NCI-H2196 treated with DMSO at 0.1 percent for 48 hours (cell line): ENCODE data around the gene UGGT1.
"Not testable (repeated sequence)": the region's sequence is repeated elsewhere in the genome, so short reads cannot be mapped to it uniquely, and the experiment has no call there.

Source experiments
- DNase-seq: peaks from one replicate; lab custom pipeline; 2025; ENCODE audit not compliant: unreplicated experiment; lab: John Stamatoyannopoulos, UW

The UGGT1 gene

DNA sequence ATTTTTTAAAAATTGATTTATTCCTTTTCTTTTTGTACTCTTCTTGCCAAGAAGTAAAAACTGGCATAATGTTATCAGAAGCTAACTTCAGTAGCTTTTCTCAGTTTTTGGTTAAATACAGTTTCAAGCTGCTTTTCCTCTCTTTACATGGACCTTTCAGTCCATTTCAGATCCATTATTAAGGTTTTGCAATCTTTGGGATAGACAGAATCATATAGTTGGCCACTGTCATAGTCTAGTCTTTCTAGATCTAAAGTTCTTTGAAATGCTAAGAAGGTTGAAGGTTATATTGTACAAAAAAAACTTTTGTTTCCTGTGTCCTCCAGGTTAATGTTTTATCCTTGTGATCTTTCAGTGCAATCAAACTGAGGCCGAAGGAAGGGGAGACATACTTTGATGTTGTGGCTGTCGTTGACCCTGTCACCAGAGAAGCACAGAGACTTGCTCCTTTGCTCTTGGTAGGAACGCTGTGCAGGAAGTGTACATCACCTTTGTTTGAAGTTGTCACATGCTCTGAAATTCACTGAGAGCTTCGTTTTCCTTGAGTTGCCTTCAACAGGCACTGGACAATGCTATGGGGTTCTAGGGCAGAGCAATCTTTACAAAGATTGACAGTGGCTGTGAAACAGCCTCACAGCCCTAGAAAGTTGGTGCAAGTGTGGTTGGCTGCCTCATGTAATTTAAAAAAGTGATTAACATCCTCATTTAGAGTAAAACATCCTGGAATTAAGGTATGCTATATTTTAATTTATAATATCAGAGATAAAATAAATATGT lies 79.1 kb downstream of the UGGT1 start:
- DNase-seq, result no peak

DNA sequence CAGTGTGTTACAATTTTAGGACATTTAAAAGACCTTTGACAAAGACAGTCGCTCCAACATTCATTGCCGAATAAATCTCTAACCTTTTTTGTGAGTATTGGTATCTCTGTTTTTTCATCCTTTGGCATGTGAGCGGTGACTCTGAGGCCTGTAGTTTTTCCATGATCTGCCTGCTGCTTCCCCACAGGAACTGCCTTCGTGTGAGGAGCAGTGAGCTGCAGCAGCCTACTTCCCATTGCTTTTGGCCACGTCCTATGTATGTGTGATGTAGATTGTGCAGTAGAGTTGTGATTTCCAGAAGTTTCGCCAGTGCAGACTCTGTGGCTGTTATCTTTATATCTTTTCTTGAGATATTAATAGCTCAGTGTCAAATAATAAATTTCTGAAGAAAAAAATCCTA lies 79.8 kb downstream of the UGGT1 start:
- no peak for DNase-seq

DNA sequence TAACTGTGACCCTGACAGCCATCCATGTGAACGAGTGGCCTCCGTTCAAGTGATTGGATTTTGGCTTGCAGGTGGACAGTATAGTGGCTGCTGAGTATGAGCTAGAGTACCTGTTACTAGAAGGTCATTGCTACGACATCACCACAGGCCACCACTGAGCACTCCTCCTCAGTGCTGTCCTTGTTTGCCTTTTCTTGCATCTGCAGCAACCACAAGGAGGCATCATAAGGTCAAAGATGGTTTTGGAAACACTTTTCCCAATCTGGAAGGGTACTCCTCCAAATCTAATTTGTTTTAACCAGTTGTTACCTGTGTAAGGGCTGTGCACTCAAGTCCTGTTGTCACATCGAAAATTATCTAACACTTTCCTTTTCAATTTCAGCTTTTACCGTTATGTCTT lies 81.2 kb downstream of the UGGT1 start:
- no peak for DNase-seq

DNA sequence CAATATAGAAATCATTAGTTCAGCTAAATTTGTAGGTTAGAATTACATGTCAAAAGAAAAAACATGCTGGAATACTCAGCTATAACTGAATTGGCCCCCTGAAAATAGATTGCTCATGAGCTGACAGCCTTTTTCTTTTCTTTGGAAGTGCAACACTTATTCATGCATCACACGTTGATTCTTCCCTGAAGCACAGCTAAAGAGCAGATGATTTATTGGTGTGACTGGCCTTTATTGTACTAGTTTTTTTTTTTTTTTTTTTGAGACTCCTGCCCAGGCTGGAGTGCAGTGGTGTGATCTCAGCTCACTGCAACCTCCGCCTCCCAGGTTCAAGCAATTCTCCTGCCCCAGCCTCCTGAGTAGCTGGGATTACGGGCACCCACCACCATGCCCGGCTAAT lies 83.1 kb downstream of the UGGT1 start:
- DNase-seq, result not testable (repeated sequence)

DNA sequence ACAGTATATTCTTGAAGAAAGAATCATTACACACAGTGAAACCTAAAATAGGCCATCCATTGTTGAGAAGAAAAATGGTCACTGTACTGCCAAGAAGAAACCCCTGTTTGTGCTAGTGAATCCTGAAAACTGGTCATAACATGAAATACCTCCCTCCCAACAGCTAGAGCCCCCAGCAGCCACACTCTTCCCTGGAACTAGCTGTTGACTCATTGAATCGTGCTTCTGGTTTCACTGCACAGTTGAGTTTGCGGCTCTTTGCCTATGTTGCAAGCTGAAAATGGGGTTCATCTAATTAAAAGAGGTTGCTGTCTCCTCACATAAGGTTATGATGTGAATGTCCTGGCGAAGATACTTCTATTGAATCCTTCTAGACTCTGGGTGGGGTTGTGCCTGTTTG lies 86.3 kb downstream of the UGGT1 start:
- no peak for DNase-seq

DNA sequence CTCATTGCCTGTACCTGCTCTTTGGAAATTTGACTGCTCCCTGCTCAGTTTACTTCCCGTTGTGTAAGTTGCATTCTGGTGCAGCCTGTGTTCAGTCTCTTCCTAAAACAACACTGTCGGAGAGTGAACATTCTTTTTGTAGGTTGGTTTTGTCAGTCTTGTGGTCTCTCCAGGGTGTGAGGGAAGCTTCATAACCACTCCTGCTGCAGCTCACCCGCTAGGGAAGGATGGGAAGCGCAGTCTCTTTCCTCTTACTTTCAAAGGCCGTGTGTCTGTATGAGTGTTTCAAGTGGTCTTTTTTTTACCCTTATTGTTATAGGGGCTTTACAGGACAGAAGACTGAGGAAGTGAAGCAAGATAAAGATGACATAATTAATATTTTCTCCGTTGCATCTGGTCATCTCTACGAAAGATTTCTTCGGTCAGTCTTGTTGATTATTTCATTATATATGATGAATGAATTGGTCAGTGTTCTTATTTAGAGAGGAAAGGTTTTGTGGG lies 87.2 kb downstream of the UGGT1 start:
- no peak for DNase-seq

DNA sequence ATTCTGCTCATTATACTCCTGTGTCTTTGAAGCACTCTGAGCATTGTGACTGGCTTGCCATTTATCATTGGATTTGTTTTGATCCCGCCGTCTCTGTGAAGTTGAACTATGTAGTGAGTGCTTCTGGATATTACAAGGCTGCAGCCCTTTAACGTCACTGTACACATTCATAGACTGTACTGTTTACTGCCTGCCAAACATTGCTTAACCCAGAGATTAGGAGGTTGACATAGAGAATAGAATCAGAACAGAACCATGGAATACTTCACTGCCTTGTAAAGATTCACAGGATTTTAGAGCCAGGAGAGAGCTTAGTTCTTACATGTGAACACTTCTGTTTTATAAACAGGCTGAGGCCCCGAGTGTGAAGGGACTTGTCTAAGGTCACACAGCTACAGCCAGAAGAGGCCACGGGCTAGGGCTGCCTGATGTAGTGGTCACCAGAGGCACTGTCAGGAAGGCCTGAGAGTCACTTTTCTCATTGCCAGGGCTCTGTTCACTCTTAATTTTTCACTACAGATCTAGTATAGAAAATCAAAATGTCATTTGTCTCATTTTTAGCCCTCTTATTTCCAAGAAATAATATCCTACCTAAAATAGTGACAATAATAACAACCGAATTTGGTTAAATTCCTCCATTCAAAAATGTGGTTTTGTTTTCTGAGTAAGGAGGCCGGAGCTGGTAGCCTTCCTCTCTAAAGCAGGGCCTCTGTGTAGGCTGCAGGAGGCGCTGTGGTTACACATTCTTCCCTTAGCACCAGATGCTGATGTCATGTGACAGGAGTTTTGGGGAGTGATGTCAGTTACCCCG lies 87.9 kb downstream of the UGGT1 start:
- peak; percentile 8 for DNase-seq

DNA sequence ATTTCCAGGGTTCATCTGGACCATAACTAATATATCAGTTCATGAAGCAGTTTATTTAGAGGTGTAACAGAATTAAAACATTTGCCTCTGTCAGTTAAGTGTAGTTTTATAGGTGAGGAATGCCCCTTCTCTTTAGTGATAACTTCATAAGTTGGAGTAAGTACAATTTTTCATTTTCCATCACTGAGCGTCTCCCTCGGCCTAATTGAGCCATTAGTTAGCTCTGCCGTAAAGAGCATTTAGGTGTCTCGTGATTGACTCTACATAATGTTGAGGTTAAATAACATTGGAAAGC lies 88.4 kb downstream of the UGGT1 start:
- DNase-seq, result no peak

DNA sequence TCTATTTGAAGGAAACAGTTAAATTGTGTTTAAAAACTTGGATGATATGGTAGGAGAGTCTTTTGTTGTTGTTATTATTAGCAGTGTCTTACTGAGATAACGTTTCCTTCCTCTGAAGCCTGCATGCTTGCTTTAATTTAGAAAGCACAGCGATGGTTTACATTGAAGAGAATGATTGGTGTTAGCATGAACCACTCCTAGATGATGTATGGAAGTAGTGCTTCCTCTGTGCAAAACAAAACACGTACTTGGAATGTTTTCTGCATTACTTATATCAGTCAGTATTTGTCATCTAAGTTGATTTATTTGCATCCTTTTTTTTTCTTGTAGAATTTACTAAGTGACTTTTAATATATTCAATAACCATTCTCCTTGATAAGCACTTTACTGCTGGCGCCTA lies 89.0 kb downstream of the UGGT1 start:
- DNase-seq, result no peak

DNA sequence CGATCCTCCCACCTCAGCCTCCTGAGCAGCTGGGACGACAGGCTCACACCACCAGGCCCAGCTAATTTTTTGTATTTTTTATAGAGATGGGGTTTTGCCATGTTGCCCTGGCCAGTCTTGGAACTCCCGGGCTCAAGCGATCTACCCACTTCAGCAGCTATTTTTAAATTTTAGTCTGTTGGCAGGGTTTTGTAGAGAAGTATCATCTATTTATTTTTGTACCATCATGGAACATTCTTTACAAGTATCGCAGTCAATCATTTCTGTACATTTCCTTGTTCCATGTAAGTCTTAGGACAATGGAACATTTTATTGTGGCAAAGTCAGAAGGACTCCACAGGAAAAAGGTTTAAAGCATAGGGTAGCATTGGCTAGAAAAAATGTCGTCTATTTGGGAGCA lies 94.6 kb downstream of the UGGT1 start:
- no peak for DNase-seq

DNA sequence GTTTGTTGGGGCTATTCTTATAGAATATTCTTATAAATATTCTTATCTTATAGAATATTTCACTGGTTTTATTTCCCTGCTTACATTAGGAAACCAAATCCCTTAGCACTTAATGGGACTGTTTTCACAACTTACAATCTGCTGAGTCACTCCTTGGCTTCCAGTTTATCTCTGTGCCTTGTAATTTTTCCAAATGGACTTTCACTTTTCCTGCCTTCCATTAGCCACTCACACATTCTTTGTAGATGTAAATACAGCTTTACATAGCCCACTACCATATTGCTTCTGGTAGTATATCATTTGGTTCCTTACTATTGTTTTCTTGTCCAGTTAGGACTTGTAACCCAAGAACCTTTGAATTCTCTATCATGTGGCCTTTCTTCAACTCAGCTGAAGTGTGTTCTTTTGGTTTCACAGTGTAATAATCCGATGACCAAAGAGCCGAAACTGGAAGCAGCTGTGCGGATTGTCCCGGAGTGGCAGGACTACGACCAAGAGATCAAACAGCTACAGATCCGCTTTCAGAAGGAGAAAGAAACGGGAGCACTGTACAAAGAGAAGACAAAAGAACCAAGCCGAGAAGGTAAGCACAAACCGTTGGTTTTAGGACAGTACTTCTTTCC lies 96.1 kb downstream of the UGGT1 start:
- DNase-seq, result no peak

DNA sequence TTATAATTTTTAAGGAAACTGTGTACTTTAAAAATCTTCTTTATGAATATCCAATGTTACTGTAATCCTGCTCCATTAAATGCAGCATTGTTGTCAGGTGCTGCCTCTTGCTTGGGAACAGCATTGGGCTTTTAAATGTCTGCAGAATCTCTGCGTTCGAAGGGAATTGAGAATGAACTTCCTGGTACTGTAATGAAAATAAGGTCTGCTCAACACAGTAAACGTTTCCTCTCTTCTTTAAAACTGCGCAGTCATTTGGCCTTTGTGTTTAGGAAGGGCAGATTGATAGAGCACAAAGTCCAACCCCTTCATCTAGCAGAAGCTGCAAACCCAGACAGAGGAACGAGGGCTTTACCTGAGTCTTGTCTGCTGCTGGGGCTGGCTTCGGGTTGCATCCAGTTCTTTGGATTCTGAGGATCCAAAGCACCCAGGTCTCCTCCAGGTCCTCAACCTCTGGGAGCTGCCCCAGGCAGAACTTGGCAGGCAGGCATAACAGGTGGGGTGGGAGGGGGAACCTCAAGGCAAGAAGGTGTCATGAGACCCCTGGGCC lies 104.5 kb downstream of the UGGT1 start:
- DNase-seq, result no peak

DNA sequence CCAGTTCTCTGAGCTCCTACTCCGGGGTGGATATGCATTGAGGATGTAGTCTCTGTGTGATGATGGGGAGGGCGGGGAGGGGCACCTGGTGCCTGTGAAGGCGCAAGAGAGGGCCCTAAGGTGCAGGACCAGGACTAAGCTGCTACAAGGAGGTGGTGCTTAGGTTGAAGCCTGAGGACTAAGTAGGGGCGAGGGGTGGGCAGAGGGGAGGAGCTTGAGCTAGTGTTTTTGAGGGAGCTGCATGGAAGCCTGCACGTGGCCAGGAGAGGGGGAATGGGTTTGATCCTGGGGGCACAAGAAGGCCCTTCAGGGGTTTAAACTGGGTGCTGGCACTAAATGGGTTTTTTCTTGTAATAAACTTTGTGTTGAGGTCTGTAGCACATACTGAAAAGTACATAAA lies 105.0 kb downstream of the UGGT1 start:
- DNase-seq, result no peak

DNA sequence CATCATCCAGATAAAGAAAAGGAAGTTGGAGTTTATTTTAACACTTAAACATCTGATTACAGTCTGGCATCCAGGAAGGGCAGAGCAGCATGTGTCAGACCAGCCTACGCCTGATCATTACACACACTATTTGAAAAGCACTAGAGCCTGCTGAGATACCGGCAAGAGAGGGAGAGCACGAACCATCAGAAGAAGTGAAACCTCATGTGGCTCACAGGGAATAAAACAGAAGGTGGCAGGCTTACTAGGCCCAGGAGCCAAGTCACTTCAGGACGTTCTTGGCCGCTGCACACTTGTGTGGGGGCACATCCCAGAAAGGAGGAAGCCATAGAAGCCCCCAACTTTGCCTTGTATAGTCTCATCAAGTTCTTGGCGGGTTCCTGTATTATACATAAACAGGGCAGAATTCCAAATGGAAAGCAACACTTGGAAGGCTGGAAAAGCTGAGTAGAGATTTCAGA lies 105.5 kb downstream of the UGGT1 start:
- no peak for DNase-seq

DNA sequence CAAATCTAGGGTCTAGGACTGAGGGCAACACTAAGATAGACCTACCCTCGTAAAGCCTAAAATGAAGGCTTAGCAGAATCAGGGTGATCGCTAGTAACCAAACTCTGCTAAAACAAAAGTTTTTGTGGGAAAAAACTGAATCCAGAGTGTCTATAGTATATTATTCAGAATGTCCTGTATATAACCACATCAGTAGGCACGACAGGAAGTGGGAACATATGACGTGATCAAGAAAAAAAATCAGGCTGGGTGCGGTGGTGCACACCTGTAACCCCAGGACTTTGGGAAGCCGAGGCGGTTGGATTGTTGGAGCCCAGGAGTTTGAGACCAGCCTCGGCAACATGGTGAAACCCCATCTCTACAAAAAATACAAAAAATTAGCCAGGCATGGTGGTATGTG lies 106.1 kb downstream of the UGGT1 start:
- DNase-seq, result no peak

DNA sequence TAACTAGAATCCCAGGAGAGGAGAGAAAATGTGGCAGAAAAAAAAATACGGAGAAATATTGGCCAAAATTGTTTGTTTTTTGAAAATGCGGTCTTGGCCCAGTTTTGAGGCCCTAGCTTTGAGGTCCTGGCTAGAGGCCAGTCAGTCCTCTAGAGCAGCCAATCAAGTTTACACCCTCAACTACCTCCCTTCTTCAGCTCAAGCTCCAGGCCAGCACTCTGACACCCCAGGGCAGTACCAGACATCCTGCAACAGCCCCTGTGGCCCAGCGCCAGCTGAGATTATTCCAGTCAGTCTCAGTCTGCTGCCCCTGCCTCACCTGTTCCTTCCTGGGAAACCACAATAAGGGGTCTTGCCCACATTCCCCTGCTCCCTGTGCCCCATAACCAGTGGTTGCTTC lies 107.7 kb downstream of the UGGT1 start:
- no peak for DNase-seq

DNA sequence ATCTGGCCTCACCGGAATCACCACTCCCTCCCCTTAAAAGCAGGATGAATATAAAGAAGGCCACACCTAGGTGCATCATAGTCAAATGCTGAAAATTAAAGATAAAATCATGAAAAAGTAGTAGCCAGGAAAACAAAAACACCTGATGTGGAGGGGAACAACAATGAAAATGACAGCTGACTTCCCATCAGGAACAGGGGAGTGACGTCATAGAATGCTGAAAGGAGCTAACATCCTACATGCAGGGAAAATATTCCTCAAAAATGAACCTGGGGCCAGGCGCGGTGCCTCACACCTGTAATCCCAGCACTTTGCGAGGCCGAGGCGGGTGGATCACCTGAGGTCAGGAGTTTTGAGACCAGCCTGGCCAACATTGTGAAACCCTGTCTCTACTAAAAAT lies 108.1 kb downstream of the UGGT1 start:
- no peak for DNase-seq

DNA sequence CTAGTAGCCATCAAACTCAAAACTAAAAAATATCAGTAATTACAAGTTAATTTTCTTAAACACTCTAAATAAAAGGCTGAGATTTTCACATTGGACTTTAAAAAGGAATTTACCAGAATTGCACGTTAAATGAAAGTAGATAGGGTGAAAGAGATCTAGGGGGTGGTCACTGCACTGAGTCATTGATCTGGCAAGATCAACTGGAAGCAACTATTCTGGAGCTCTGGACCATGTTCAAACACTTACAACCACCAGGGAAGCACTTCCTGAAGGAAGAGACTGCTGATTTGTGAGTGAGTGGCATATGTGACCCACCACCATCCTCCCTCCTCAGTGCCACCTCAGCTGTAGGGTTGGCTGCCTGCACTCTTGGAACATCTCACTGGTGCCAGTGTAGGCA lies 111.8 kb downstream of the UGGT1 start:
- no peak for DNase-seq

DNA sequence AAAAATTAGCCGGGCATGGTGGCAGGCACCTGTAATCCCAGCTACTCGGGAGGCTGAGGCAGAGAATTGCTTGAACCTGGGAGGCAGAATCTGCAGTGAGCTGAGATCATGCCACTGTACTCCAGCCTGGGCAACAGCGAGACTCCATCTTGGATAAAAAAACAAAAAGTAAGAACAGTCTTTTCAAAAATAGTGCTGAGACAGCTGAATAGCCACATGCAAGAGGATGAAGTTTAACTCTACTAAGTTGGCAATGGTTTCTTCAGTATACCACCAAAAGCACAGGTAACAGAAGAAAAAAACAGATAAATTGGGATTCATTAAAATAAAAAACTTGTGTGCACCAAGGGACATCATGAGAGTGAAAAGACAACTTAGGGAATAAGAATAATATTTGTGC lies 115.2 kb downstream of the UGGT1 start:
- no peak for DNase-seq

DNA sequence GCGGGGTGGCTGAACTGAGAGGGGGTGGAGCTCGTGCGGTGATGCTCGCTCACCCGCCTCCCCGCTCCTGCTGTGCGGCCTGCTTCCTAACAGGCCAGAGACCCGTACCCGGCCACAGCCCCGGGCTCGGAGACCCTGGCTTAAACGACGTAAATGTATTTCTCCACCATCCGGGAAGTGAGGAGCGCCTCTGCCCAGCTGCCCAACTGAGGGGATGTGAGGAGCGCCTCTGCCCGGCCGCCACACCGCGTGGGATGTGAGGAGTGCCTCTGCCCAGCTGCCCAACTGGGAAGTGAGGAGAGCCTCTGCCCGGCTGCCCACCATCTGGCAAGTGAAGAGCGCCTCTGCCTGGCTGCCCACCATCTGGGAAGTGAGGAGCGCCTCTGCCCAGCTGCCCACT lies 117.0 kb downstream of the UGGT1 start:
- DNase-seq, result no peak

DNA sequence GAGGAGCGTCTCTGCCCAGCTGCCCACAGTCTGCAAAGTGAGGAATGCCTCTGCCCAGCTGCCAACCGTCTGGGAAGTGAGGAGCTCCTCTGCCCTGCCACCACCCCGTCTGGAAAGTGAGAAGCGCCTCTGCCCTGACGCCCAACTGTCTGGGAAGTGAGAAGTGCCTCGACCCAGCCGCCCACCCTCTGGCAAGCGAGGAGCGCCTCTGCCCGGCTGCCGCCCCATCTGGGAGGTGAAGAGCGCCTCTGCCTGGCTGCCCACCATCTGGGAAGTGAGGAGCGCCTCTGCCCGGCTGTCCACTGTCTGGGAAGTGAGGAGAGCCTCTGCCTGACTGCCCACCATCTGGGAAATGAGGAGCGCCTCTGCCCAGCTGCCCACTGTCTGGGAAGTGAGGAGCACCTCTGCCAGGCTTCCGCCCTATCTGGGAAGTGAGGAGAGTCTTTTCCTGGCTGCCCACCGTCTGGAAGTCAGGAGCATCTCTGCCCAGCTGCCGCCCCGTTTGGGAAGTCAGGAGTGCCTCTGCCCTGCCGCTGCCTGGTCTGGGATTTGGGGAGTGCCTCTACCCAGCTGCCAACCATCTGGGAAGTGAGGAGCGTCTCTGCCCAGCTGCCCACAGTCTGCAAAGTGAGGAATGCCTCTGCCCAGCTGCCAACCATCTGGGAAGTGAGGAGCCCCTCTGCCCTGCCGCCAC lies 117.8 kb downstream of the UGGT1 start:
- not testable (repeated sequence) for DNase-seq
